Measurements from ENCODE around the gene BMP6. TPM values are rescaled to one million over a fixed set of nuclear protein-coding genes. Genes with fewer than 3 reads are reported as not detected.
A peak's percentile ranks its signal among the peaks of the same experiment; 100 is the strongest.

BMP6 gene
- polyA plus RNA-seq, 1 donor (not counting 4 experiments of a cell fraction or from before 2014, with no cell fraction given): 0.05 TPM

DNA sequence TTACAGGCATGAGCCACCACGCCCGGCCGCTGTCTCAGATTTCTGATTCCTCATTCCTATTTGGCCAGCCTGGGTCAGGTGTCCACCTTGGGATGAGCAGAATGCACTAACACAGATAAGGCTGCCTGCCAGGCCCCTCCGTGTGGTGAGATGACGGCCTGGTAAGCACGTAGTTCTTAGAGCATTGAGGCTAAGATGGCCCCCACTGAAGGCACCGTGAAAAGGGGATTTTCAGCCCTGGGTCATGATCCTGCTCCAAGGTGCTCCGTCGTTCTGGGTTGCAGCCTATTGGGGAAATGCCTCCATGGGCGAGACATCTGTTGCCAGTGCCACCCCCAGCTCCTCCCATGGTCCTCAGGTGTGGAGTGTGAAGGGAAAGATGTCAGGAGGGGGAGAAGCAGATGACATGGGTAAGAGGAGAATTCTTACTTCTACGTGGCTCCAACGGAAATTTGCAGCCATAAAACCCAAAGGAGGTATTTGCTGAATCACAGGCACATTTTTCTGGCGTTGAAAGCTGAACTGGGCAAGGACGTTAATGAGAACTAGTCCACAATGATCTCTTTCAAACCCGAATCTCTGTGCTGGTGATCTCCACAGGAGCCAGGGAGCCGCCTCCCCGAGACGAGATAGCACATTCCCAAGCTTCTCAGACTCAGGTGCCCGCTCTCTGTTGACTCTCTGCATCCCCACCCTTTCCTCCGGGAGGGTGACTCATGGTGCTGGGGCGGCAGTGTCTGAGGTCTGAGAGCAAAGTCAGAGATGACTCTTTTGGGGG, 34.0 kb upstream of the BMP6 start:
- peak overlapping the region; percentile 84 for H3K4me2 ChIP-seq (ENCODE audit: control insufficient read depth, extremely low read depth, insufficient read depth, low read depth, low read length)
- no peaks in the 10 kb centered on the region for H3K9me3 ChIP-seq (ENCODE audit: control insufficient read depth, low read depth, low read length)
- DNase-seq (ENCODE audit: low read depth, low spot score) (peak; percentile 74), FAIRE-seq (peak; percentile 89)
- H3K27me3 ChIP-seq (ENCODE audit: control insufficient read depth, extremely low read depth, insufficient read depth, low read length): no peaks in the 10 kb centered on the region
- TF ChIP-seq EZH2 (IDR thresholded peaks at IDR 0.05; ENCODE audit: low read length): no peak
- no peaks in the 10 kb centered on the region for H4K20me1 ChIP-seq (ENCODE audit: control insufficient read depth, extremely low read depth, insufficient read depth, low read length)
- peaks cover 21% of the 10 kb centered on the region for H3K4me1 ChIP-seq (ENCODE audit: control insufficient read depth, extremely low read depth, insufficient read depth, low read length)
- dilution Hi-C loops (cut with MboI; ENCODE audit: extremely low pct_ligation_motif_present, low sequenced_read_pairs): no loop called here
- peak overlapping the region; percentile 75 for H2AFZ ChIP-seq (ENCODE audit: control insufficient read depth, low read length)
- peak overlapping the region; percentile 88 for H3K27ac ChIP-seq (ENCODE audit: control insufficient read depth, insufficient read depth, low read length)
- no peaks in the 10 kb centered on the region for H3K79me2 ChIP-seq (ENCODE audit: control insufficient read depth, insufficient read depth, low read length)
- no peaks in the 10 kb centered on the region for H3K36me3 ChIP-seq (ENCODE audit: control insufficient read depth in 2 of 2, extremely low read depth in 1 of 2, insufficient read depth in 2 of 2, low read length in 2 of 2)
- H3K9ac ChIP-seq (ENCODE audit: control insufficient read depth, extremely low read depth, insufficient read depth, low read length): peak overlapping the region; percentile 66
- no peaks in the 10 kb centered on the region for H3K9me1 ChIP-seq (ENCODE audit: control insufficient read depth, extremely low read depth, insufficient read depth, low read length)
- H3K4me3 ChIP-seq (ENCODE audit: control insufficient read depth in 2 of 3, extremely low read depth in 1 of 3, insufficient read depth in 2 of 3, low read depth in 1 of 3, low read length in 3 of 3): peak overlapping the region in 2 of 3 experiments; percentile 0 to 41

DNA sequence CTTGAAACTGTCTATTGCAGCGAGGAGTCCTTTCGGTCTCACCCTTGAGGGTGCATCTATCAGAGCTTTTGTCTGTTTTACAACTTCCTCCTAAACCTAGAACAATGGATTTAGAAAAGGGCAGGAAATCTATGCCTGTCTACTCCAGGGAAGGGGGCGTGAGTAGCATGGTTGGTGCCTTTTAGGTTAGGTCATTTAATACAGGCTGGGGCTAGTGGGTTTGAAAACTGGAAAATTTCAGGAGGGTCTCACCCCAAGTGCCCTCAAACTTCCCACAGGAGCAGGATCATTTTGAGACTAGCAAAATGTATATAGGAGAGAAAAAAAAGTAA, 33.5 kb upstream of the BMP6 start:
- no peaks in the 10 kb centered on the region for H3K79me2 ChIP-seq (ENCODE audit: control insufficient read depth, insufficient read depth, low read length)
- peak overlapping the region in 1 of 3 experiments; percentile 0 for H3K4me3 ChIP-seq (ENCODE audit: control insufficient read depth in 2 of 3, extremely low read depth in 1 of 3, insufficient read depth in 2 of 3, low read depth in 1 of 3, low read length in 3 of 3)
- peaks cover 21% of the 10 kb centered on the region for H3K4me1 ChIP-seq (ENCODE audit: control insufficient read depth, extremely low read depth, insufficient read depth, low read length)
- peak overlapping the region; percentile 88 for H3K27ac ChIP-seq (ENCODE audit: control insufficient read depth, insufficient read depth, low read length)
- H2AFZ ChIP-seq (ENCODE audit: control insufficient read depth, low read length): peak overlapping the region; percentile 8
- DNase-seq (ENCODE audit: low read depth, low spot score) (no peak), FAIRE-seq (no peak)
- H3K9me3 ChIP-seq (ENCODE audit: control insufficient read depth, low read depth, low read length): no peaks in the 10 kb centered on the region
- no peaks in the 10 kb centered on the region for H4K20me1 ChIP-seq (ENCODE audit: control insufficient read depth, extremely low read depth, insufficient read depth, low read length)
- H3K9me1 ChIP-seq (ENCODE audit: control insufficient read depth, extremely low read depth, insufficient read depth, low read length): no peaks in the 10 kb centered on the region
- peak overlapping the region; percentile 66 for H3K9ac ChIP-seq (ENCODE audit: control insufficient read depth, extremely low read depth, insufficient read depth, low read length)
- dilution Hi-C loops (cut with MboI; ENCODE audit: extremely low pct_ligation_motif_present, low sequenced_read_pairs): no loop called here
- TF ChIP-seq, protein P1, sequence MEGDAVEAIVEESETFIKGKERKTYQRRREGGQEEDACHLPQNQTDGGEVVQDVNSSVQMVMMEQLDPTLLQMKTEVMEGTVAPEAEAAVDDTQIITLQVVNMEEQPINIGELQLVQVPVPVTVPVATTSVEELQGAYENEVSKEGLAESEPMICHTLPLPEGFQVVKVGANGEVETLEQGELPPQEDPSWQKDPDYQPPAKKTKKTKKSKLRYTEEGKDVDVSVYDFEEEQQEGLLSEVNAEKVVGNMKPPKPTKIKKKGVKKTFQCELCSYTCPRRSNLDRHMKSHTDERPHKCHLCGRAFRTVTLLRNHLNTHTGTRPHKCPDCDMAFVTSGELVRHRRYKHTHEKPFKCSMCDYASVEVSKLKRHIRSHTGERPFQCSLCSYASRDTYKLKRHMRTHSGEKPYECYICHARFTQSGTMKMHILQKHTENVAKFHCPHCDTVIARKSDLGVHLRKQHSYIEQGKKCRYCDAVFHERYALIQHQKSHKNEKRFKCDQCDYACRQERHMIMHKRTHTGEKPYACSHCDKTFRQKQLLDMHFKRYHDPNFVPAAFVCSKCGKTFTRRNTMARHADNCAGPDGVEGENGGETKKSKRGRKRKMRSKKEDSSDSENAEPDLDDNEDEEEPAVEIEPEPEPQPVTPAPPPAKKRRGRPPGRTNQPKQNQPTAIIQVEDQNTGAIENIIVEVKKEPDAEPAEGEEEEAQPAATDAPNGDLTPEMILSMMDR (optimal IDR thresholded peaks at IDR 0.05 in 1 of 3, IDR thresholded peaks at IDR 0.05 in 1 of 3, conservative IDR thresholded peaks at IDR 0.05 in 1 of 3; ENCODE audit: extremely low read depth in 1 of 3, insufficient read depth in 2 of 3, low read length in 3 of 3): no peak
- TF ChIP-seq EZH2 (IDR thresholded peaks at IDR 0.05; ENCODE audit: low read length): no peak
- peak overlapping the region; percentile 84 for H3K4me2 ChIP-seq (ENCODE audit: control insufficient read depth, extremely low read depth, insufficient read depth, low read depth, low read length)
- no peaks in the 10 kb centered on the region for H3K27me3 ChIP-seq (ENCODE audit: control insufficient read depth, extremely low read depth, insufficient read depth, low read length)
- H3K36me3 ChIP-seq (ENCODE audit: control insufficient read depth in 2 of 2, extremely low read depth in 1 of 2, insufficient read depth in 2 of 2, low read length in 2 of 2): no peaks in the 10 kb centered on the region

All from keratinocyte (primary cell).